WTC11 (cell line): ENCODE data around the gene KRTAP5-7. TPM values are rescaled to one million over a fixed set of nuclear protein-coding genes. Genes with fewer than 3 reads are reported as not detected.

Source experiments
- ATAC-seq: fragments of 200-7000 bp; cut with Tn5 transposase; 2 replicates; pipeline ENCODE4 v1.10.0; 2021; ENCODE audit warnings: mild to moderate bottlenecking, moderate library complexity
- CTCF ChIA-PET: fragments of 300-600 bp; sonication (Branson Sonifier 250); formaldehyde crosslinking; loops from one replicate; lab custom pipeline; 2021; ENCODE audit warnings: antibody characterized with exemption; lab: Charles Lee
- POLR2A ChIA-PET: fragments of 350-600 bp; sonication (Branson Sonifier 250); formaldehyde crosslinking; loops from one replicate; lab custom pipeline; 2021; ENCODE audit warnings: antibody characterized with exemption; lab: Charles Lee
- DNase-seq: peaks from one replicate; pipeline ENCODE4 v3.0.0; 2021; ENCODE audit warnings: low spot score
- H3K27ac Mint-ChIP-seq: 2 replicates; pipeline ENCODE4 v1.8.0; 2021; ENCODE audit warnings: mixed read lengths
- H3K27me3 Mint-ChIP-seq: 2 replicates; pipeline ENCODE4 v1.8.0; 2021; ENCODE audit warnings: low read depth, mild to moderate bottlenecking, moderate library complexity, mixed read lengths
- H3K36me3 Mint-ChIP-seq: 2 replicates; pipeline ENCODE4 v1.8.0; 2021; ENCODE audit warnings: mixed read lengths
- H3K4me1 Mint-ChIP-seq: 2 replicates; pipeline ENCODE4 v1.8.0; 2022; ENCODE audit warnings: mixed read lengths
- H3K4me3 Mint-ChIP-seq: 2 replicates; pipeline ENCODE4 v1.8.0; 2021; ENCODE audit warnings: mild to moderate bottlenecking, moderate library complexity, mixed read lengths
- H3K9me3 Mint-ChIP-seq: 2 replicates; pipeline ENCODE4 v1.8.0; 2021; ENCODE audit warnings: mixed read lengths
- FOXK1 ChIP-seq: sonication (generic); formaldehyde crosslinking; IDR thresholded peaks from 2 replicates; pipeline ENCODE4 v1.8.0; 2022; ENCODE audit warnings: mild to moderate bottlenecking, moderate library complexity, missing genetic modification reagents
- GABPB1 ChIP-seq: sonication (generic); formaldehyde crosslinking; IDR thresholded peaks from 2 replicates; pipeline ENCODE4 v1.8.1; 2023; ENCODE audit warnings: mild to moderate bottlenecking, missing genetic modification reagents
- JUN ChIP-seq: sonication (generic); formaldehyde crosslinking; IDR thresholded peaks from 2 replicates; pipeline ENCODE4 v1.8.0; 2023; ENCODE audit warnings: mild to moderate bottlenecking, missing genetic modification reagents
- MAX ChIP-seq: sonication (generic); formaldehyde crosslinking; IDR thresholded peaks from 2 replicates; pipeline ENCODE4 v1.8.0; 2022; ENCODE audit warnings: mild to moderate bottlenecking, missing genetic modification reagents
- MLX ChIP-seq: sonication (generic); formaldehyde crosslinking; IDR thresholded peaks from 2 replicates; pipeline ENCODE4 v1.8.1; 2023; ENCODE audit warnings: mild to moderate bottlenecking, missing genetic modification reagents, moderate library complexity
- NR3C1 ChIP-seq: sonication (generic); formaldehyde crosslinking; conservative IDR thresholded peaks from 2 replicates; pipeline ENCODE4 v1.8.1; 2023; ENCODE audit warnings: low read depth, mild to moderate bottlenecking, missing genetic modification reagents
- ZNF416 ChIP-seq: fragments of 250-450 bp; sonication (Bioruptor Pico); IDR thresholded peaks from 2 replicates; pipeline ENCODE4 v1.9.0; 2021; ENCODE audit warnings: mild to moderate bottlenecking, inconsistent platforms
- ZNF423 ChIP-seq: fragments of 250-450 bp; sonication (Bioruptor Pico); IDR thresholded peaks from 2 replicates; pipeline ENCODE4 v2.1.2; 2022; ENCODE audit warnings: mild to moderate bottlenecking, moderate library complexity
- ZNF512 ChIP-seq: sonication (generic); formaldehyde crosslinking; IDR thresholded peaks from 2 replicates; pipeline ENCODE4 v1.8.1; 2022; ENCODE audit warnings: missing genetic modification reagents, borderline replicate concordance
- ZNF671 ChIP-seq: fragments of 250-450 bp; sonication (Bioruptor Pico); IDR thresholded peaks from 2 replicates; pipeline ENCODE4 v1.8.0; 2021; ENCODE audit warnings: mild to moderate bottlenecking
- total RNA-seq: library from RNA; stranded (reverse); gene quantifications from 3 replicates; pipeline ENCODE4 v1.2.3, GENCODE V29; 2021
- TF ChIP-seq, protein P1 (sequence below): sonication (generic); formaldehyde crosslinking; IDR thresholded peaks from 2 replicates; pipeline ENCODE4 v1.8.1; 2022; ENCODE audit warnings: low read depth, mild to moderate bottlenecking, moderate library complexity, missing genetic modification reagents, borderline replicate concordance
- TF ChIP-seq, protein P2 (sequence below): sonication (generic); formaldehyde crosslinking; IDR thresholded peaks from 2 replicates; pipeline ENCODE4 v1.8.0; 2022; ENCODE audit warnings: mild to moderate bottlenecking, missing genetic modification reagents
- TF ChIP-seq, protein P3 (sequence below): fragments of 250-450 bp; sonication (Bioruptor Pico); IDR thresholded peaks from 2 replicates; pipeline ENCODE4 v1.9.0; 2021; ENCODE audit warnings: mild to moderate bottlenecking

Gene KRTAP5-7
- total RNA-seq, 1 experiment from 2014 or later, result 0.11 TPM

DNA sequence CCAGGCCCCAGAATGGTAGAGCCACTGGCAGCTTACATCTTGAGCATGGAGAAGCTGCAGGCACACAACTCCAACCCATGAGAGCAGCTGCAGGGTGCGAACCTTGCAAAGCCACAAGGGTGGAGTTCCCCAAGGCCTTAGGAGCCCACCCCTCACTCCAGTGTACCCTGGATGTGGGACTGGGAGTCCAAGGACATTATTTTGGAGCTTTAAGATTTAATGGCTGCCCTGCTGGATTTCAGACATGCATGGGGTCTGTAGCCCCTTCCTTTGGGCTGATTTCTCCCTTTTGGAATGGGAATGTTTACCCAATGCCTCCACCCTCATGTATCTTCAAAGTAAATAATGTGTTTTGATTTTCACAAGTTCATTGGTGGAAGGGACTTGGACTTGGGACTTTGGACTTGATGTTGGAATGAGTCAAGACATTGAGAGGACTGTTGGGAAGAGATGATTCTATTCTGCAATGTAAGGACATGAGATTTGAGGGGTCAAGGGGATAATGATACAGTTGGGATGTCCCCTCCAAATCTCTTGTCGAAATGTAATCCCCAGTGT, 1.1 kb upstream of the KRTAP5-7 start (continued):
- TF ChIP-seq ZNF512 (CRISPR knock-in tag) (no peak), ZNF416 (no peak), ZNF671 (no peak), ZNF423 (CRISPR knock-in tag) (no peak), NR3C1 (CRISPR knock-in tag) (no peak), MLX (CRISPR knock-in tag) (no peak), MAX (CRISPR knock-in tag) (no peak), FOXK1 (CRISPR knock-in tag) (no peak)
- TF ChIP-seq, protein P1, sequence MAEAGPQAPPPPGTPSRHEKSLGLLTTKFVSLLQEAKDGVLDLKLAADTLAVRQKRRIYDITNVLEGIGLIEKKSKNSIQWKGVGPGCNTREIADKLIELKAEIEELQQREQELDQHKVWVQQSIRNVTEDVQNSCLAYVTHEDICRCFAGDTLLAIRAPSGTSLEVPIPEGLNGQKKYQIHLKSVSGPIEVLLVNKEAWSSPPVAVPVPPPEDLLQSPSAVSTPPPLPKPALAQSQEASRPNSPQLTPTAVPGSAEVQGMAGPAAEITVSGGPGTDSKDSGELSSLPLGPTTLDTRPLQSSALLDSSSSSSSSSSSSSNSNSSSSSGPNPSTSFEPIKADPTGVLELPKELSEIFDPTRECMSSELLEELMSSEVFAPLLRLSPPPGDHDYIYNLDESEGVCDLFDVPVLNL, result no peak

- TF ChIP-seq, protein P2, sequence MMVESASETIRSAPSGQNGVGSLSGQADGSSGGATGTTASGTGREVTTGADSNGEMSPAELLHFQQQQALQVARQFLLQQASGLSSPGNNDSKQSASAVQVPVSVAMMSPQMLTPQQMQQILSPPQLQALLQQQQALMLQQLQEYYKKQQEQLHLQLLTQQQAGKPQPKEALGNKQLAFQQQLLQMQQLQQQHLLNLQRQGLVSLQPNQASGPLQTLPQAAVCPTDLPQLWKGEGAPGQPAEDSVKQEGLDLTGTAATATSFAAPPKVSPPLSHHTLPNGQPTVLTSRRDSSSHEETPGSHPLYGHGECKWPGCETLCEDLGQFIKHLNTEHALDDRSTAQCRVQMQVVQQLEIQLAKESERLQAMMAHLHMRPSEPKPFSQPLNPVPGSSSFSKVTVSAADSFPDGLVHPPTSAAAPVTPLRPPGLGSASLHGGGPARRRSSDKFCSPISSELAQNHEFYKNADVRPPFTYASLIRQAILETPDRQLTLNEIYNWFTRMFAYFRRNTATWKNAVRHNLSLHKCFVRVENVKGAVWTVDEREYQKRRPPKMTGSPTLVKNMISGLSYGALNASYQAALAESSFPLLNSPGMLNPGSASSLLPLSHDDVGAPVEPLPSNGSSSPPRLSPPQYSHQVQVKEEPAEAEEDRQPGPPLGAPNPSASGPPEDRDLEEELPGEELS (CRISPR knock-in tag), result no peak
- TF ChIP-seq MLX (CRISPR knock-in tag) (no peak), GABPB1 (CRISPR knock-in tag) (no peak), JUN (CRISPR knock-in tag) (no peak)
- TF ChIP-seq, protein P3, sequence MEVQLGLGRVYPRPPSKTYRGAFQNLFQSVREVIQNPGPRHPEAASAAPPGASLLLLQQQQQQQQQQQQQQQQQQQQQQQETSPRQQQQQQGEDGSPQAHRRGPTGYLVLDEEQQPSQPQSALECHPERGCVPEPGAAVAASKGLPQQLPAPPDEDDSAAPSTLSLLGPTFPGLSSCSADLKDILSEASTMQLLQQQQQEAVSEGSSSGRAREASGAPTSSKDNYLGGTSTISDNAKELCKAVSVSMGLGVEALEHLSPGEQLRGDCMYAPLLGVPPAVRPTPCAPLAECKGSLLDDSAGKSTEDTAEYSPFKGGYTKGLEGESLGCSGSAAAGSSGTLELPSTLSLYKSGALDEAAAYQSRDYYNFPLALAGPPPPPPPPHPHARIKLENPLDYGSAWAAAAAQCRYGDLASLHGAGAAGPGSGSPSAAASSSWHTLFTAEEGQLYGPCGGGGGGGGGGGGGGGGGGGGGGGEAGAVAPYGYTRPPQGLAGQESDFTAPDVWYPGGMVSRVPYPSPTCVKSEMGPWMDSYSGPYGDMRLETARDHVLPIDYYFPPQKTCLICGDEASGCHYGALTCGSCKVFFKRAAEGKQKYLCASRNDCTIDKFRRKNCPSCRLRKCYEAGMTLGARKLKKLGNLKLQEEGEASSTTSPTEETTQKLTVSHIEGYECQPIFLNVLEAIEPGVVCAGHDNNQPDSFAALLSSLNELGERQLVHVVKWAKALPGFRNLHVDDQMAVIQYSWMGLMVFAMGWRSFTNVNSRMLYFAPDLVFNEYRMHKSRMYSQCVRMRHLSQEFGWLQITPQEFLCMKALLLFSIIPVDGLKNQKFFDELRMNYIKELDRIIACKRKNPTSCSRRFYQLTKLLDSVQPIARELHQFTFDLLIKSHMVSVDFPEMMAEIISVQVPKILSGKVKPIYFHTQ (CRISPR knock-in tag), result no peak
- DNase-seq, result no peak
- CTCF ChIA-PET, result interaction anchor here (1.0 to 1.9 kb wide), 3 partner anchors 36 to 75 kb away, joined by 3 to 6 read pairs (median 5); partner anchors contain the start of gene NADSYN1
- Mint-ChIP-seq H3K27me3 (peaks cover 20% of the 10 kb centered on the region), H3K36me3 (no peaks in the 10 kb centered on the region; the same call in 1 of the 2 replicates), H3K27ac (no peak overlapping the region), H3K4me1 (0 out of 2 replicates have a peak, but pooled peaks cover 3% of the 10 kb centered on the region), H3K4me3 (no peak overlapping the region), H3K9me3 (peaks cover 13% of the 10 kb centered on the region)
- POLR2A ChIA-PET, result interaction anchor here (0.7 kb wide), 1 partner anchor 1610 kb away, joined by 5 read pairs; no protein-coding TSS in a partner anchor
- no peak for ATAC-seq
These were observed 626 bp downstream of the KRTAP5-7 start for GRCh38 chr11:71527576-71528210.
